ENCODE results near the gene RFWD3. TPM values are rescaled to one million over a fixed set of nuclear protein-coding genes. Genes with fewer than 3 reads are reported as not detected.

The RFWD3 gene
- total and polyA plus RNA-seq, 2 of the 13 experiments (the other 11 are each of a cell fraction or from before 2014, with no cell fraction given), result 23.4 to 62.6 TPM

DNA sequence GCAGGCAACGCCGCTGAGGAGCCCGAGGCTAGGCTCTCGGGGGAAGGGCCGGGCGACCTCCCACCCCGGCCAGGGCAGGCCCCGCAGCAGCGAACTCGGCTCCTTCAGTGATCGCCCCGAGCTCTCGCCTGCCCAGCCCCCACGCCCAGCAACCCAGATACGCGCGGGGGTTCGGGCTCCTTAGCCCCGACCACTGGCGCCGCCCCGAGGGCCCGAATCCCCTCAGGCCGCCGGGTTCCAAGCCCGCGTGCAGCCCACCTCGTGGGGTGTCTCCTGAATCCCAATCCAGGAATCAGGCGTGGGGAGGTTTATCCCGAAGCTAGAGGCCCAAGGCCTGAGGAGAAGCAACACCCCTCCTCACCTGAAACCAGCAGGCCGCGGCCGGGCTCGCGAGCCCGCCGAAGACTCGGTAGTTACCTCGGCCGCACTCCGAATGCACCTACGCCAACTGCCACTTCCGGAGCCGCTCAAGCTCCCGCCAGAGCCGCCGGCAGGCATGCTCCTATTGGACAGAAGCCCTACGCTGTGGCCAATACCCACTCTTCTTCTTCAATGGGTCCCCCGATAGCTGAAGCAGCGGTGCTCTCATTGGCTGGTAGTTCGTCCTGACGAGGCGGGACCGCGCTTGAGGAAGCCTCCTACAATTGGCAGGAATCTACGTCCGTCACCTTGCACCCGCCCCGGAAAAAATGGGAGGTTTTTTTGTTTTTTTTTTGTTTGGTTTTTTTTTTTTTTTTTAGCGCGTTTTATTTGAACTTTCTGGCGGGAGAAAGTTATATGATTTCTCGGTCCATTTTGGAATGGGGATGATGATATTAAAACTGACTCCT is at the start of gene RFWD3 (continued):
- TF ChIP-seq, protein P1, sequence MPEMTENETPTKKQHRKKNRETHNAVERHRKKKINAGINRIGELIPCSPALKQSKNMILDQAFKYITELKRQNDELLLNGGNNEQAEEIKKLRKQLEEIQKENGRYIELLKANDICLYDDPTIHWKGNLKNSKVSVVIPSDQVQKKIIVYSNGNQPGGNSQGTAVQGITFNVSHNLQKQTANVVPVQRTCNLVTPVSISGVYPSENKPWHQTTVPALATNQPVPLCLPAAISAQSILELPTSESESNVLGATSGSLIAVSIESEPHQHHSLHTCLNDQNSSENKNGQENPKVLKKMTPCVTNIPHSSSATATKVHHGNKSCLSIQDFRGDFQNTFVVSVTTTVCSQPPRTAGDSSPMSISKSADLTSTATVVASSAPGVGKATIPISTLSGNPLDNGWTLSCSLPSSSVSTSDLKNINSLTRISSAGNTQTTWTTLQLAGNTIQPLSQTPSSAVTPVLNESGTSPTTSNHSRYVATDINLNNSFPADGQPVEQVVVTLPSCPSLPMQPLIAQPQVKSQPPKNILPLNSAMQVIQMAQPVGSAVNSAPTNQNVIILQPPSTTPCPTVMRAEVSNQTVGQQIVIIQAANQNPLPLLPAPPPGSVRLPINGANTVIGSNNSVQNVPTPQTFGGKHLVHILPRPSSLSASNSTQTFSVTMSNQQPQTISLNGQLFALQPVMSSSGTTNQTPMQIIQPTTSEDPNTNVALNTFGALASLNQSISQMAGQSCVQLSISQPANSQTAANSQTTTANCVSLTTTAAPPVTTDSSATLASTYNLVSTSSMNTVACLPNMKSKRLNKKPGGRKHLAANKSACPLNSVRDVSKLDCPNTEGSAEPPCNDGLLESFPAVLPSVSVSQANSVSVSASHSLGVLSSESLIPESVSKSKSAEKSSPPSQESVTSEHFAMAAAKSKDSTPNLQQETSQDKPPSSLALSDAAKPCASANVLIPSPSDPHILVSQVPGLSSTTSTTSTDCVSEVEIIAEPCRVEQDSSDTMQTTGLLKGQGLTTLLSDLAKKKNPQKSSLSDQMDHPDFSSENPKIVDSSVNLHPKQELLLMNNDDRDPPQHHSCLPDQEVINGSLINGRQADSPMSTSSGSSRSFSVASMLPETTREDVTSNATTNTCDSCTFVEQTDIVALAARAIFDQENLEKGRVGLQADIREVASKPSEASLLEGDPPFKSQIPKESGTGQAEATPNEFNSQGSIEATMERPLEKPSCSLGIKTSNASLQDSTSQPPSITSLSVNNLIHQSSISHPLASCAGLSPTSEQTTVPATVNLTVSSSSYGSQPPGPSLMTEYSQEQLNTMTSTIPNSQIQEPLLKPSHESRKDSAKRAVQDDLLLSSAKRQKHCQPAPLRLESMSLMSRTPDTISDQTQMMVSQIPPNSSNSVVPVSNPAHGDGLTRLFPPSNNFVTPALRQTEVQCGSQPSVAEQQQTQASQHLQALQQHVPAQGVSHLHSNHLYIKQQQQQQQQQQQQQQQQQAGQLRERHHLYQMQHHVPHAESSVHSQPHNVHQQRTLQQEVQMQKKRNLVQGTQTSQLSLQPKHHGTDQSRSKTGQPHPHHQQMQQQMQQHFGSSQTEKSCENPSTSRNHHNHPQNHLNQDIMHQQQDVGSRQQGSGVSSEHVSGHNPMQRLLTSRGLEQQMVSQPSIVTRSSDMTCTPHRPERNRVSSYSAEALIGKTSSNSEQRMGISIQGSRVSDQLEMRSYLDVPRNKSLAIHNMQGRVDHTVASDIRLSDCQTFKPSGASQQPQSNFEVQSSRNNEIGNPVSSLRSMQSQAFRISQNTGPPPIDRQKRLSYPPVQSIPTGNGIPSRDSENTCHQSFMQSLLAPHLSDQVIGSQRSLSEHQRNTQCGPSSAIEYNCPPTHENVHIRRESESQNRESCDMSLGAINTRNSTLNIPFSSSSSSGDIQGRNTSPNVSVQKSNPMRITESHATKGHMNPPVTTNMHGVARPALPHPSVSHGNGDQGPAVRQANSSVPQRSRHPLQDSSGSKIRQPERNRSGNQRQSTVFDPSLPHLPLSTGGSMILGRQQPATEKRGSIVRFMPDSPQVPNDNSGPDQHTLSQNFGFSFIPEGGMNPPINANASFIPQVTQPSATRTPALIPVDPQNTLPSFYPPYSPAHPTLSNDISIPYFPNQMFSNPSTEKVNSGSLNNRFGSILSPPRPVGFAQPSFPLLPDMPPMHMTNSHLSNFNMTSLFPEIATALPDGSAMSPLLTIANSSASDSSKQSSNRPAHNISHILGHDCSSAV (CRISPR knock-in tag; IDR thresholded peaks at IDR 0.05; ENCODE audit: borderline replicate concordance), result 0 out of 2 replicates have a peak, but pooled peaks have one; percentile 37
- no peak for TF ChIP-seq BATF2 (CRISPR knock-in tag; IDR thresholded peaks at IDR 0.05)
- TF ChIP-seq MAFG (CRISPR knock-in tag; IDR thresholded peaks at IDR 0.05), result no peak
- peak; percentile 98 for TF ChIP-seq KMT2A (CRISPR knock-in tag; IDR thresholded peaks at IDR 0.05)
- TF ChIP-seq PAWR (CRISPR knock-in tag; IDR thresholded peaks at IDR 0.05; ENCODE audit: borderline replicate concordance), result no peak
- no peak for TF ChIP-seq HNF4A (CRISPR knock-in tag; IDR thresholded peaks at IDR 0.05)
- no peak; a peak in 1 of 4 replicates for TF ChIP-seq KLF16 (CRISPR knock-in tag; IDR thresholded peaks at IDR 0.05)
- 0 out of 2 replicates have a peak, but pooled peaks have one; percentile 28 for TF ChIP-seq ZNF329 (CRISPR knock-in tag; IDR thresholded peaks at IDR 0.05; ENCODE audit: low read depth)
- no peak for TF ChIP-seq ARNT (IDR thresholded peaks at IDR 0.05)
- TF ChIP-seq ZFP91 (CRISPR knock-in tag; IDR thresholded peaks at IDR 0.05; ENCODE audit: borderline replicate concordance), result peak; percentile 67; the same call in 1 of the 2 replicates
- TF ChIP-seq HIVEP1 (CRISPR knock-in tag; IDR thresholded peaks at IDR 0.05), result peak; percentile 89
- peak; percentile 65 for TF ChIP-seq TARDBP (CRISPR knock-in tag; IDR thresholded peaks at IDR 0.05)
- no peak for TF ChIP-seq BRF2 (CRISPR knock-in tag; IDR thresholded peaks at IDR 0.05)
- peak; percentile 59; the same call in 1 of the 2 replicates for TF ChIP-seq HES4 (CRISPR knock-in tag; IDR thresholded peaks at IDR 0.05; ENCODE audit: borderline replicate concordance)
- TF ChIP-seq KMT2B (CRISPR knock-in tag; IDR thresholded peaks at IDR 0.05), result peak; percentile 81
- TF ChIP-seq CCAR2 (optimal IDR thresholded peaks at IDR 0.05; ENCODE audit: low read depth, low read length), result no peak
- TF ChIP-seq ZNF234 (CRISPR knock-in tag; conservative IDR thresholded peaks at IDR 0.05), result no peak
- peak; percentile 33; the same call in 1 of the 2 replicates for TF ChIP-seq SMYD3 (CRISPR knock-in tag; IDR thresholded peaks at IDR 0.05)

All from HepG2 (cell line).